Endothelial cell of umbilical vein (primary cell): Measurements from ENCODE around the gene MITF.

ENCODE experiments used
- EZH2 ChIP-seq: IDR thresholded peaks from 2 replicates; pipeline ENCODE4 v1.6.1; 2012; ENCODE audit warnings: borderline replicate concordance, low read depth, mild to moderate bottlenecking, moderate library complexity, low read length, inconsistent platforms; ENCODE audit not compliant: severe bottlenecking
- FOS ChIP-seq: IDR thresholded peaks from 2 replicates; pipeline ENCODE4 v1.6.1; 2011; ENCODE audit warnings: mild to moderate bottlenecking, low read length, moderate library complexity, borderline replicate concordance; ENCODE audit not compliant: insufficient read depth
- JUN ChIP-seq: IDR thresholded peaks from 2 replicates; pipeline ENCODE4 v1.6.1; 2011; ENCODE audit warnings: borderline replicate concordance, low read depth; ENCODE audit not compliant: insufficient read length, insufficient read depth
- MYC ChIP-seq: IDR thresholded peaks from one replicate; pipeline ENCODE4 v1.6.1; 2011; ENCODE audit warnings: mild to moderate bottlenecking, low read depth, low read length
- POLR2AphosphoS5 ChIP-seq: IDR thresholded peaks from 2 replicates; pipeline ENCODE4 v1.6.1; 2012; ENCODE audit warnings: low read depth, mild to moderate bottlenecking, control low read depth, low read length, moderate library complexity; ENCODE audit not compliant: insufficient read depth
- TF ChIP-seq, protein P1 (sequence below), 2 donors: IDR thresholded peaks; 1 replicate in 1 of 2; 2 replicates in 1 of 2; pipeline ENCODE4 v1.5.1; 2011; ENCODE audit warnings: low read length in 2 of 2, mild to moderate bottlenecking in 2 of 2, moderate library complexity in 2 of 2, control low read depth in 1 of 2, inconsistent platforms in 1 of 2, low read depth in 1 of 2; ENCODE audit not compliant: insufficient read depth in 1 of 2; ENCODE audit errors: extremely low read depth in 1 of 2

DNA sequence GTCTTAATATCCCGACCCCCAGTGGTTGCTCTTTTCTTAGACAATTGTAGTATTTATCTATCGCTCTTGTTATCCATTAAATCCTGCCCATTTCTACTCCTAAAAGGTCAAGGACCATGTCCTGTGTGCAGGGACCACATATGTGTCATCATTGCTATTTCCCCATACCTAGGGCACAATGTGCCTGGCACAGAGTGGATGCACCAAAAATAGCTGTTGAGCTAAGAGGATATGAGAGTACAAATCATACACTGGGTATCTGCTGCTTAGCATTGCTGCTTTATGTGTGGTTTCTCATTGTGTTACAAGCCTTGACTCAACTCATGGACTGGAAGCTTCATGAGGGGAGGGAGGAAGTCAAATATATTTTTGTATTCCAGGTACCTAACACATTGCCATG lies 3.4 kb upstream of the MITF start:
- TF ChIP-seq, protein P1, sequence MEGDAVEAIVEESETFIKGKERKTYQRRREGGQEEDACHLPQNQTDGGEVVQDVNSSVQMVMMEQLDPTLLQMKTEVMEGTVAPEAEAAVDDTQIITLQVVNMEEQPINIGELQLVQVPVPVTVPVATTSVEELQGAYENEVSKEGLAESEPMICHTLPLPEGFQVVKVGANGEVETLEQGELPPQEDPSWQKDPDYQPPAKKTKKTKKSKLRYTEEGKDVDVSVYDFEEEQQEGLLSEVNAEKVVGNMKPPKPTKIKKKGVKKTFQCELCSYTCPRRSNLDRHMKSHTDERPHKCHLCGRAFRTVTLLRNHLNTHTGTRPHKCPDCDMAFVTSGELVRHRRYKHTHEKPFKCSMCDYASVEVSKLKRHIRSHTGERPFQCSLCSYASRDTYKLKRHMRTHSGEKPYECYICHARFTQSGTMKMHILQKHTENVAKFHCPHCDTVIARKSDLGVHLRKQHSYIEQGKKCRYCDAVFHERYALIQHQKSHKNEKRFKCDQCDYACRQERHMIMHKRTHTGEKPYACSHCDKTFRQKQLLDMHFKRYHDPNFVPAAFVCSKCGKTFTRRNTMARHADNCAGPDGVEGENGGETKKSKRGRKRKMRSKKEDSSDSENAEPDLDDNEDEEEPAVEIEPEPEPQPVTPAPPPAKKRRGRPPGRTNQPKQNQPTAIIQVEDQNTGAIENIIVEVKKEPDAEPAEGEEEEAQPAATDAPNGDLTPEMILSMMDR (IDR thresholded peaks at IDR 0.05; ENCODE audit: extremely low read depth in 1 of 2, insufficient read depth in 1 of 2, low read depth in 1 of 2, low read length in 2 of 2), result no peak
- no peak for TF ChIP-seq POLR2AphosphoS5
- TF ChIP-seq JUN, result no peak
- no peak for TF ChIP-seq FOS
- no peak for TF ChIP-seq EZH2
- no peak for TF ChIP-seq MYC
